Ishikawa (cell line): ENCODE data around the gene PDE3A.

Source experiments
- CEBPB ChIP-seq: IDR thresholded peaks from 2 replicates; pipeline ENCODE4 v1.6.1; 2012
- CREB1 ChIP-seq: IDR thresholded peaks from 2 replicates; pipeline ENCODE4 v1.6.1; 2012; ENCODE audit warnings: low read depth
- EGR1 ChIP-seq: IDR thresholded peaks from 2 replicates; pipeline ENCODE4 v1.6.1; 2012
- EP300 ChIP-seq: IDR thresholded peaks from 2 replicates; pipeline ENCODE4 v1.6.1; 2012; ENCODE audit warnings: borderline replicate concordance
- FOXM1 ChIP-seq: IDR thresholded peaks from 2 replicates; pipeline ENCODE4 v1.6.1; 2012; ENCODE audit warnings: low read depth, borderline replicate concordance
- NFIC ChIP-seq: IDR thresholded peaks from 2 replicates; pipeline ENCODE4 v1.6.1; 2012
- RAD21 ChIP-seq: IDR thresholded peaks from 2 replicates; pipeline ENCODE4 v1.6.1; 2012; ENCODE audit warnings: low read depth
- TAF1 ChIP-seq: IDR thresholded peaks from 2 replicates; pipeline ENCODE4 v1.6.1; 2012; ENCODE audit warnings: low read depth, mild to moderate bottlenecking
- TCF12 ChIP-seq: IDR thresholded peaks from 2 replicates; pipeline ENCODE4 v1.6.1; 2012; ENCODE audit warnings: low read depth
- TEAD4 ChIP-seq: IDR thresholded peaks from 2 replicates; pipeline ENCODE4 v1.6.1; 2012
- YY1 ChIP-seq: IDR thresholded peaks from 2 replicates; pipeline ENCODE4 v1.6.1; 2012; ENCODE audit warnings: low read depth
- ZBTB7A ChIP-seq: IDR thresholded peaks from 2 replicates; pipeline ENCODE4 v1.6.1; 2012; ENCODE audit warnings: low read depth
- TF ChIP-seq, protein P1 (sequence below): IDR thresholded peaks from 2 replicates; pipeline ENCODE4 v1.6.1; 2012
- TF ChIP-seq, protein P2 (sequence below): IDR thresholded peaks from 2 replicates; pipeline ENCODE4 v1.6.1; 2012
- TF ChIP-seq, protein P3 (sequence below): IDR thresholded peaks from 2 replicates; pipeline ENCODE4 v1.6.1; 2012; ENCODE audit warnings: low read depth, mild to moderate bottlenecking

The PDE3A gene

DNA sequence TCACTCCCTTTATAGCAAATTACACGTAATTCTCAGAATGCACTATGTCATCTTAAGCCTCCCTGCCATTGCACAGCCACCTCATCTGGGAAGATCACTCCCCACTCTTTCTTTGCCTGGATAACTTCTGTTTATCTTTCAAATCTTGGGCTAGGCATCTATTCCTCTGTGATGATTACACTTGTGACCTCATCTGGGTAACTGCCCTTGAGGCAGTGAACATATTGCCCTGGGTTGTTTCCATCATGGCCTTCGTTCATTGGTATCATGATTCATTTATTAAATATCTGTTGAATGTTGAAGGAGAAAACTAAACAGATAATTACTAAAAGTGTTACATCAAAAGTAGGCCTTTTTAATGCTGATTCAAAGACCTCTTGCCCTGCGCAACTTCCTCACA, 26.2 kb upstream of the PDE3A start:
- TF ChIP-seq RAD21 (no peak), EGR1 (no peak), TCF12 (no peak), FOXM1 (no peak), CEBPB (no peak), TEAD4 (no peak), NFIC (no peak)
- TF ChIP-seq, protein P1, sequence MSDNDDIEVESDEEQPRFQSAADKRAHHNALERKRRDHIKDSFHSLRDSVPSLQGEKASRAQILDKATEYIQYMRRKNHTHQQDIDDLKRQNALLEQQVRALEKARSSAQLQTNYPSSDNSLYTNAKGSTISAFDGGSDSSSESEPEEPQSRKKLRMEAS = no peak

DNA sequence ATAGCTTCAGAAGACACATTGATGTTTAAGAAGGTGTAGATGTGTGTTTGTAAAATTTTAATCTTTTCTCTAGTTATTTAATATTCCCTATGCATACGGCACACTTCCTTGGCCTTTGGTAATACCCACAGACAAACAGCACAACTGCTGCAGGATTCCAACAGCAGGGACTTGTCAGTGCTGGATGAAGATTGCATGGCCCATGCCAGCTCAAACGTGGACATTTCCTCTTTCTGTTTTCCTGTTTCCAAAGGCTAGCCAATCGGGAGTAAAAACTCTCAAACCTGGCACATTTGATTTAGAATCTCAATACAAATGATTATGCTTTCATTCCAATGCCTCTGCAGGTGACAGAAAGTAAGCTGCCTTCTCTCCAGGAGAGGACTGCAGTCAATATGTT, 22.5 kb upstream of the PDE3A start:
- TF ChIP-seq, protein P2, sequence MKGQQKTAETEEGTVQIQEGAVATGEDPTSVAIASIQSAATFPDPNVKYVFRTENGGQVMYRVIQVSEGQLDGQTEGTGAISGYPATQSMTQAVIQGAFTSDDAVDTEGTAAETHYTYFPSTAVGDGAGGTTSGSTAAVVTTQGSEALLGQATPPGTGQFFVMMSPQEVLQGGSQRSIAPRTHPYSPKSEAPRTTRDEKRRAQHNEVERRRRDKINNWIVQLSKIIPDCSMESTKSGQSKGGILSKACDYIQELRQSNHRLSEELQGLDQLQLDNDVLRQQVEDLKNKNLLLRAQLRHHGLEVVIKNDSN = no peak
- no peak for TF ChIP-seq ZBTB7A
- TF ChIP-seq, protein P1 = no peak
- no peak for TF ChIP-seq CEBPB
- no peak for TF ChIP-seq CREB1
- TF ChIP-seq NFIC = no peak
- TF ChIP-seq YY1 = no peak
- no peak for TF ChIP-seq TAF1

DNA sequence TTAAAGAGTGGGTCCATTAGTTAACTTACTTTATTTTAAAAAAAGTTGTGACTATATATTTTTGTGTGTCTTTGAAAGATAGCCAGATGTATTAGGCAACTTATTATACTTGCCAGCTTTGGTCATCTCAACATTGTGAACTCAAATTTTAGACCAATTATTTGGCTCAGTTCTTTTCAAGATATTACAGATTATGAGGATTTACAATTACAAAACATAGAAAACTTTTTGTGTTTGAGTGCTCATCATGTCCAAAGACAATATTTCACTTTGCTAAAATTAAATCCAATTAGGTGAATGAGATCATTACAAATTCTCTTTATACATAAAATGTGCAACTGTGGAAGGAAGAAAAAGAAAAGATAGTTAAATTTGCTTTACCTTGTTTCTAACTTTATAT, 18.3 kb upstream of the PDE3A start:
- TF ChIP-seq YY1 (no peak), NFIC (no peak), TCF12 (no peak), TAF1 (no peak), FOXM1 (no peak)
- TF ChIP-seq, protein P1 = no peak

DNA sequence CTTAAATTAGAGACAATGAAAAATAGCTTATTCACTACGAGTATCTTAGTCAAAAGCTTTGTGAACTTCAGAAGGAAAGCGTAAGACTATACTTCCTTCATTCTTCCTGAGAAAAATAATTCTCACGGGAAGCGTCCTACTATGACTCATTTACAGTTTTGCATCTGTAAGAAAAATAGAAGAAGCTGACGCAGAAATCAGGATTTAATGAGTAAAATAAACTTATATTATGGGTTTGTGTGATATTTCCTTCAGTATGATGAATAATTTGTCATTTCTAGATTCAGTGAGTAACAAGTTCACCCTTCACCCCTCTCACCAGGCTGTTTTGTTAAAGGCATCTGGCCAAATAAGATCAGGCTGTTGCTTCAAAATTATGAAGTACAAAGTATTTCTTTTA, 17.8 kb upstream of the PDE3A start:
- TF ChIP-seq TEAD4 = no peak

DNA sequence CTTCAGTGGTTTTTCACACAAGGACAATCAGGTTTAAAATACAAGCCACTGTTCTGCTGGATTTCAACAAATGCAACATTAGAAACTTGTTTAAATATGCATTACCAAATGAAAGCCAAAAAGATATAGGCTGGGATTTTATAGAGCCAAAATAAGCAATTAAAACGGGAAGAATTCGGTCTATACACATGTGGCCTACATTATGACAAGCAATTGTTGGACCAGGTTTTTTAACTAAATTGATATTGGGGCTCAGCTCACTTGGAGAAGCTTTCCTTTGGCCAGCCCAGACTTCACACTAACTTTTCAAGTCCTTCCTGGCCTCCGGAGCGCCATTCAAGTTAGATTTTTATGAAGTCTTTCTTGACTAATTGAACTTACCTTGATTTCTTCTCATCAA, 16.9 kb upstream of the PDE3A start:
- TF ChIP-seq, protein P3, sequence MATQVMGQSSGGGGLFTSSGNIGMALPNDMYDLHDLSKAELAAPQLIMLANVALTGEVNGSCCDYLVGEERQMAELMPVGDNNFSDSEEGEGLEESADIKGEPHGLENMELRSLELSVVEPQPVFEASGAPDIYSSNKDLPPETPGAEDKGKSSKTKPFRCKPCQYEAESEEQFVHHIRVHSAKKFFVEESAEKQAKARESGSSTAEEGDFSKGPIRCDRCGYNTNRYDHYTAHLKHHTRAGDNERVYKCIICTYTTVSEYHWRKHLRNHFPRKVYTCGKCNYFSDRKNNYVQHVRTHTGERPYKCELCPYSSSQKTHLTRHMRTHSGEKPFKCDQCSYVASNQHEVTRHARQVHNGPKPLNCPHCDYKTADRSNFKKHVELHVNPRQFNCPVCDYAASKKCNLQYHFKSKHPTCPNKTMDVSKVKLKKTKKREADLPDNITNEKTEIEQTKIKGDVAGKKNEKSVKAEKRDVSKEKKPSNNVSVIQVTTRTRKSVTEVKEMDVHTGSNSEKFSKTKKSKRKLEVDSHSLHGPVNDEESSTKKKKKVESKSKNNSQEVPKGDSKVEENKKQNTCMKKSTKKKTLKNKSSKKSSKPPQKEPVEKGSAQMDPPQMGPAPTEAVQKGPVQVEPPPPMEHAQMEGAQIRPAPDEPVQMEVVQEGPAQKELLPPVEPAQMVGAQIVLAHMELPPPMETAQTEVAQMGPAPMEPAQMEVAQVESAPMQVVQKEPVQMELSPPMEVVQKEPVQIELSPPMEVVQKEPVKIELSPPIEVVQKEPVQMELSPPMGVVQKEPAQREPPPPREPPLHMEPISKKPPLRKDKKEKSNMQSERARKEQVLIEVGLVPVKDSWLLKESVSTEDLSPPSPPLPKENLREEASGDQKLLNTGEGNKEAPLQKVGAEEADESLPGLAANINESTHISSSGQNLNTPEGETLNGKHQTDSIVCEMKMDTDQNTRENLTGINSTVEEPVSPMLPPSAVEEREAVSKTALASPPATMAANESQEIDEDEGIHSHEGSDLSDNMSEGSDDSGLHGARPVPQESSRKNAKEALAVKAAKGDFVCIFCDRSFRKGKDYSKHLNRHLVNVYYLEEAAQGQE = no peak

DNA sequence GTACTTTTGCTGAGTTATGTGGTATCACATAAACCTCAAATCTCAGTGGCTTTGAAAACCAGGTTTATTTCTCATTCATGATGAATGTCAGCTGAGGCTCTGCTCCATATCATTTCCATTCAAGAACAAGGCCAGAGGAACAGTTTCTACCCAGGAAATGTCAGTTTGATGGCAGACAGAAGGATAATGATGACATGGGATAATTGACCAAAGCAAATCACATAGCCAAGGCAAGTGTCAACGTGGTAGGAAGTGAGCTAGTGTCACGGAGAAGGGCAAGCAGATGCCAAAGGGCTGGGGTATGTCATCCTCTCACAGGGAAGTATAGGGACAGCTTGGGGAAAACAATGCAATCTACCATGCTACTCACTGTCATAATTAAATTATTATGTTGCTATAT, 12.3 kb upstream of the PDE3A start:
- TF ChIP-seq EGR1 (no peak), TCF12 (no peak), EP300 (no peak), TEAD4 (no peak), TAF1 (no peak), CEBPB (no peak), RAD21 (no peak), YY1 (no peak), NFIC (no peak), ZBTB7A (no peak), CREB1 (no peak), FOXM1 (no peak)
- TF ChIP-seq, protein P1 = no peak
- TF ChIP-seq, protein P3 = no peak
- TF ChIP-seq, protein P2 = no peak

DNA sequence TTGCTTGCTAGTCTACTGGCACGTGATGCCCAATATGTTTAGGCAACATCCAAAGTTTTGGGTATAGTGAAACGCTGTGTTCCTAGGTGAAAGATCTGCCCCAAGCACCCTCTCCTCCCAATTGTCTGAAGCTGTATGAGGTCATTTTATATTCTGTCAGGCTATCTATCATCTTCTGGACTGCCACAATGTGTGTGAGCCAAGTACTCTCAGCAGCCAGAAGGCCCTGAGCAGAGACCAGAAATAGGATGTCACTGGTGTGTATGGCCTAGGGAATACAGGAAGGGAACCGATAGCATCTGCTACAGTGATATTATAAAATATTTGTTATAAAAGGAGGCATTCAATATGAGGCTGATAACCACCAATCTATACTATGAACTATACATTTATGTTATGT, 7.9 kb upstream of the PDE3A start:
- TF ChIP-seq EGR1 (no peak), NFIC (no peak), FOXM1 (no peak), ZBTB7A (no peak)
